ENCODE measurements around the gene NARS2.

NARS2 gene

DNA sequence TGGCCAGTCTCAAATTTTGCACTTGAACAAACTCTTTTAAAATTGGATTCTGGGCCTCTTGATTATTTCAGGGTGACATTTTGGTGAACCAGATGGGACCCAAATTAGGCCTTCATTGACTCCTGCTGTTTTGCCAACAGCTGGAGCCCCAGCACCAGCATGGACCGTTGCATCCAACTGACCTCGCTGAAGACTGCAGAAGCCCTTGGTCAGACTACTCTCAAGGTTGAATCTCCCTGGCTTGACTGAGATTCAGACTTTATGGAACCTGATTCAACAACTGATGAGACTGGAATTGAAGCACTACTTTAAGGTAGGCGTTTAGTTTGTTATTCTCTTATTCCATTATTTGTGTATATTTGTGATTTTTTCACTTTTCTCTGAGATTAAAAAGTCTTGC, 41.7 kb downstream of the NARS2 start:
- H3F3A ChIP-seq (ENCODE audit: insufficient read depth, low read length): no peaks in the 10 kb centered on the region
- peak overlapping the region; percentile 92 for H3K27ac ChIP-seq (ENCODE audit: low read depth, low read length, poor library complexity, severe bottlenecking)
- H3K27me3 ChIP-seq (ENCODE audit: insufficient read depth, low read length): no peaks in the 10 kb centered on the region
- H3K4me1 ChIP-seq (ENCODE audit: insufficient read depth, low read length, severe bottlenecking): peaks cover 18% of the 10 kb centered on the region
- peaks cover 31% of the 10 kb centered on the region for H3K36me3 ChIP-seq (ENCODE audit: insufficient read depth, low read length)
- TF ChIP-seq EZH2 (IDR thresholded peaks at IDR 0.05; ENCODE audit: borderline replicate concordance, low read length) (no peak), CTCF (IDR thresholded peaks at IDR 0.05; ENCODE audit: low read length) (no peak)
- no peaks in the 10 kb centered on the region for H3K79me2 ChIP-seq (ENCODE audit: insufficient read depth, low read length)
- no peaks in the 10 kb centered on the region for H4K20me1 ChIP-seq (ENCODE audit: insufficient read depth, low read length)
- H2AFZ ChIP-seq (ENCODE audit: low read length): no peak overlapping the region
- H3K9me2 ChIP-seq (ENCODE audit: low read depth, low read length): no peaks in the 10 kb centered on the region
- no peaks in the 10 kb centered on the region for H3K9me3 ChIP-seq (ENCODE audit: low read length)
- H3K4me3 ChIP-seq (ENCODE audit: low read depth, low read length, poor library complexity, severe bottlenecking): peak overlapping the region; percentile 3
- H3K4me2 ChIP-seq (ENCODE audit: low read length): peak overlapping the region; percentile 35
- peak overlapping the region; percentile 9; the same call in 1 of the 2 replicates for H3K9ac ChIP-seq (ENCODE audit: low read length)

DNA sequence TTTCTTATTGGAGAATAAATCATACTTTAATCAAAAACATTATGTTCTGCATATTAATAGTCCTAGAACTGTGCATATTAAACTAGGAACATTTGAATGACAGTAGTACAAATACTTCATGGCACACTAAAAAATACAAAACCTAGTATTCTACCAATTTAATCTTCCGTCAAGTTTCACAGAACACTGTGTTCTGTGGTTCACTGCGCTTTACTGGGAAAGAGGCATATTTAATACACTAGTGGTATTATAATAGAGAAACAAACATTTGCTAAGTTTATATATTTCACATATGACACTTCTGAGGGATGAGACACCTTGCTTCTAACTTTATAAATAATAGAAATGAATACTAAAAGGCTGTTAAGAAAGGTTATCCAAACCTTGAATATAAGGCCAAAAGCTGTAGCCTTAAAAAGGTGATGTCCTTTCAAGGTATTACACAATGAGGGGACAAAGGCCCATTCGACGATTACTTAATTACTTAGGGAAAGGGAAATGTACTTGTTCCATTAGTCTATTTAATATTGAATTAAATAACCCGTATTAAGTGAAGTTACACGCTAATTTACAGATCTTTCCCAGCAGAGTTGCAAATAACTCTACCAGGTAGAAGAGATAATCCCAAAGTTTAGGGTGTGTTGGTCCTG, 48.0 kb downstream of the NARS2 start:
- no peak overlapping the region for H3K4me3 ChIP-seq (ENCODE audit: low read depth, low read length, poor library complexity, severe bottlenecking)
- no peak overlapping the region for H3K9ac ChIP-seq (ENCODE audit: low read length)
- H3K9me3 ChIP-seq (ENCODE audit: low read length): no peaks in the 10 kb centered on the region
- H3K27ac ChIP-seq (ENCODE audit: low read depth, low read length, poor library complexity, severe bottlenecking): no peak overlapping the region
- no peaks in the 10 kb centered on the region for H3K4me1 ChIP-seq (ENCODE audit: insufficient read depth, low read length, severe bottlenecking)
- TF ChIP-seq EZH2 (IDR thresholded peaks at IDR 0.05; ENCODE audit: borderline replicate concordance, low read length): no peak
- no peak for TF ChIP-seq CTCF (IDR thresholded peaks at IDR 0.05; ENCODE audit: low read length)
- no peaks in the 10 kb centered on the region for H3K79me2 ChIP-seq (ENCODE audit: insufficient read depth, low read length)
- H4K20me1 ChIP-seq (ENCODE audit: insufficient read depth, low read length): no peaks in the 10 kb centered on the region
- H3K9me2 ChIP-seq (ENCODE audit: low read depth, low read length): no peaks in the 10 kb centered on the region
- H3K27me3 ChIP-seq (ENCODE audit: insufficient read depth, low read length): no peaks in the 10 kb centered on the region
- peaks cover 7% of the 10 kb centered on the region; the same call in 1 of the 2 replicates for H3K36me3 ChIP-seq (ENCODE audit: insufficient read depth, low read length)
- H3F3A ChIP-seq (ENCODE audit: insufficient read depth, low read length): no peaks in the 10 kb centered on the region
- no peak overlapping the region for H2AFZ ChIP-seq (ENCODE audit: low read length)
- H3K4me2 ChIP-seq (ENCODE audit: low read length): no peak overlapping the region

DNA sequence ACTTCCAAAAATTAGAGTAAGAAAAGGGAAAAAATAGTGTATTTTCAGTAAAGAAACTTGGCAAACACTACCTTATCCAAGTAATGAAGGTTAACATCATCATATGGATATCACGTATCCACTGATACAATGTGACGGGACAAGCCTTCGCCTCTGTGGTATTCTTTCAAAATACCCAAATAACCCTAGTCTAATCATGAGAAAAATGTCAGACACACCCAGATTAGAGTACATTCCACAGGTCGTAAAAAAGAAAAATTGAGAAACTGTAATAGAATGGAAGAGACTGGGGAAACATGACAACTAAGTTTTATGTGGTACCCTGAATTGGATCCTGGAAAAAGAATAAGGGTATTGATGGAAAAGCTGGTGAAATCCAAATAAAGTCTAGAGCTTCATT, 48.9 kb downstream of the NARS2 start:
- H3K9me2 ChIP-seq (ENCODE audit: low read depth, low read length): no peaks in the 10 kb centered on the region
- H3K4me3 ChIP-seq (ENCODE audit: low read depth, low read length, poor library complexity, severe bottlenecking): no peak overlapping the region
- H3K9me3 ChIP-seq (ENCODE audit: low read length): no peaks in the 10 kb centered on the region
- no peaks in the 10 kb centered on the region for H3K4me1 ChIP-seq (ENCODE audit: insufficient read depth, low read length, severe bottlenecking)
- H3K27me3 ChIP-seq (ENCODE audit: insufficient read depth, low read length): no peaks in the 10 kb centered on the region
- H3K9ac ChIP-seq (ENCODE audit: low read length): no peak overlapping the region
- TF ChIP-seq CTCF (IDR thresholded peaks at IDR 0.05; ENCODE audit: low read length): no peak
- no peak for TF ChIP-seq EZH2 (IDR thresholded peaks at IDR 0.05; ENCODE audit: borderline replicate concordance, low read length)
- H3K36me3 ChIP-seq (ENCODE audit: insufficient read depth, low read length): peaks cover 7% of the 10 kb centered on the region; the same call in 1 of the 2 replicates
- no peak overlapping the region for H2AFZ ChIP-seq (ENCODE audit: low read length)
- H3K4me2 ChIP-seq (ENCODE audit: low read length): no peak overlapping the region
- H3F3A ChIP-seq (ENCODE audit: insufficient read depth, low read length): no peaks in the 10 kb centered on the region
- H3K79me2 ChIP-seq (ENCODE audit: insufficient read depth, low read length): no peaks in the 10 kb centered on the region
- no peaks in the 10 kb centered on the region for H4K20me1 ChIP-seq (ENCODE audit: insufficient read depth, low read length)
- no peak overlapping the region for H3K27ac ChIP-seq (ENCODE audit: low read depth, low read length, poor library complexity, severe bottlenecking)
